Measurements from ENCODE around the gene GNAO1.

DNA sequence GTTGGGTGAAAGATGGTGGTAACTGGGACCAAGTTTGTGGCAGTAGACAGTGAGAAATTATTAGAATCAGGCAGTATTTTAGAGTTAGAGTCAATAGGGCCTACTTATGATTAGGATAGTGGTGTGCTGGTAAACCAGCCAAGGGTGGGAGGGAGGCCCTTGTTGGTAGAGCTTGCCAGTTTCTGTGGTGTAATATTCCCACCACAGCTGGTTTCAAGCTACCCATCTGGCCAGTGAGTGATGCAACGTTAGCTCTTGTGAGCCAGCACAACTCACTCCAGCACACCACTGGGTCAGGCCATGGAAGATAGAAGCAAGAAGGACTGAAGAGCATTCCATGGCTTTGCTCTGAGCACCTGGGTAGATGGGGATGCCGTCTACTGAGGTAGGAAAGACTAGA is 34.9 kb downstream of the GNAO1 start:
- no peak for TF ChIP-seq GATA2 (IDR thresholded peaks at IDR 0.05; ENCODE audit: low read depth, low read length)
- TF ChIP-seq GATA3 (IDR thresholded peaks at IDR 0.05; ENCODE audit: low read depth, low read length), result no peak
